Muscle layer of colon (tissue), 2 donors: ENCODE data around the gene MAP3K1.
"Not testable (repeated sequence)": the region's sequence is repeated elsewhere in the genome, so short reads cannot be mapped to it uniquely, and the experiment has no call there.

ENCODE experiments used
- H3K27ac ChIP-seq: one replicate; pipeline ENCODE4 v1.7.0; 2013; ENCODE audit warnings: low read depth, mild to moderate bottlenecking, low read length, moderate library complexity
- H3K27me3 ChIP-seq, 2 donors: one replicate each; pipeline ENCODE4 v1.7.0; 2013; ENCODE audit warnings: low read length in 2 of 2, mild to moderate bottlenecking in 2 of 2; ENCODE audit not compliant: insufficient read depth in 2 of 2, control insufficient read depth in 1 of 2
- H3K36me3 ChIP-seq: one replicate; pipeline ENCODE4 v1.7.0; 2013; ENCODE audit warnings: mild to moderate bottlenecking, low read length; ENCODE audit not compliant: insufficient read depth
- H3K4me1 ChIP-seq: one replicate; pipeline ENCODE4 v1.7.0; 2013; ENCODE audit warnings: mild to moderate bottlenecking, low read length; ENCODE audit not compliant: insufficient read depth
- H3K4me3 ChIP-seq, 2 donors: one replicate each; pipeline ENCODE4 v1.7.0; 2013; ENCODE audit warnings: low read length in 2 of 2, low read depth in 1 of 2, mild to moderate bottlenecking in 1 of 2, moderate library complexity in 1 of 2
- H3K9ac ChIP-seq: one replicate; pipeline ENCODE4 v1.7.0; 2013; ENCODE audit warnings: low read length
- H3K9me3 ChIP-seq: one replicate; pipeline ENCODE4 v1.7.0; 2013; ENCODE audit warnings: mild to moderate bottlenecking, low read length
- donor health status: abdominal sarcoma.
- donor health status: Adenocarcinoma of cecum.

MAP3K1 gene

GRCh38 chr5:56816546-56817081 is 1.3 kb downstream of the MAP3K1 start:
- peak overlapping the region; percentile 65 for H3K9ac ChIP-seq
- no peaks in the 10 kb centered on the region for H3K9me3 ChIP-seq
- H3K36me3 ChIP-seq: no peaks in the 10 kb centered on the region
- H3K4me1 ChIP-seq: peaks cover 9% of the 10 kb centered on the region
- peak overlapping the region; percentile 83 to 90 for H3K4me3 ChIP-seq
- H3K27me3 ChIP-seq: no peaks in the 10 kb centered on the region
- H3K27ac ChIP-seq: peak overlapping the region; percentile 79

- Histone ChIP-seq H3K9me3 (no peaks in the 10 kb centered on the region), H3K36me3 (no peaks in the 10 kb centered on the region), H3K4me3 (peak overlapping the region; percentile 83 to 90), H3K4me1 (peaks cover 9% of the 10 kb centered on the region), H3K27ac (no peak overlapping the region), H3K27me3 (no peaks in the 10 kb centered on the region), H3K9ac (peak overlapping the region; percentile 65)
Measured at GRCh38 chr5:56817263-56818014, 2.1 kb downstream of the MAP3K1 start.

DNA sequence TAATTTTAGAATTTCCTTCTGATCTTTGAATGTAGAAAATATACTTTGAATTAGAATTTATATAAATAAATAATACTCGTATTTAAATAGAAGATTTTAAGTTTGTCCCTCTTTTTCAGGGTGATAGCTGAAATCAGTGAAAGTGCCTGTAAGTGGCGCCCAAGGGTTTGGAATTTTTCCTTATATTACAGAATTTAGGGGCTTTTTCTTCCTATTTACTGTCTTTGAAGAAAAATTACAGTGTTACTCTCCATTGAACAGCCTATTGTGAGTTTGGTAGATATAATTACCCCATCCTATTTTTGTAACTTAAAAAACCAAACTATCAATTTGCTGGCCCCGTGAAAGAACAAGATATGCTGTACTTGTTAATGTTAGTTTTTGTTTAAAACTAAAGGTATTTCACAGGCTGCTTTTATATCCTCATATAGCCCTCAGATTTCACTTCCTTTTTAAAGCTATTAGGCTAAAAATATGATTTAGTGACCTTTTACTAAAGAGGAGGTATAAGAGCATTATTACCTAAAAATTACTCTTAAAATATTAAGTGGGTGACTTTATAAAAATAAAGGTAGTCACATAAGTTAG is 3.2 kb downstream of the MAP3K1 start:
- Histone ChIP-seq H3K27ac (no peak overlapping the region), H3K27me3 (no peaks in the 10 kb centered on the region), H3K9ac (no peak overlapping the region), H3K4me3 (no peak overlapping the region), H3K9me3 (no peaks in the 10 kb centered on the region), H3K4me1 (peaks cover 9% of the 10 kb centered on the region), H3K36me3 (no peaks in the 10 kb centered on the region)

GRCh38 chr5:56819060-56819881 is 3.9 kb downstream of the MAP3K1 start:
- Histone ChIP-seq H3K36me3 (no peaks in the 10 kb centered on the region), H3K9ac (no peak overlapping the region), H3K4me1 (peaks cover 9% of the 10 kb centered on the region), H3K4me3 (peak overlapping the region in 1 of 2 donors; percentile 2), H3K9me3 (no peaks in the 10 kb centered on the region), H3K27me3 (no peaks in the 10 kb centered on the region), H3K27ac (no peak overlapping the region)

- H3K9me3 ChIP-seq, H3K4me3 ChIP-seq, H3K9ac ChIP-seq, H3K4me1 ChIP-seq, H3K27me3 ChIP-seq, H3K27ac ChIP-seq, H3K36me3 ChIP-seq: not testable (repeated sequence)
Measured at GRCh38 chr5:56821868-56822267, 6.5 kb downstream of the MAP3K1 start.

DNA sequence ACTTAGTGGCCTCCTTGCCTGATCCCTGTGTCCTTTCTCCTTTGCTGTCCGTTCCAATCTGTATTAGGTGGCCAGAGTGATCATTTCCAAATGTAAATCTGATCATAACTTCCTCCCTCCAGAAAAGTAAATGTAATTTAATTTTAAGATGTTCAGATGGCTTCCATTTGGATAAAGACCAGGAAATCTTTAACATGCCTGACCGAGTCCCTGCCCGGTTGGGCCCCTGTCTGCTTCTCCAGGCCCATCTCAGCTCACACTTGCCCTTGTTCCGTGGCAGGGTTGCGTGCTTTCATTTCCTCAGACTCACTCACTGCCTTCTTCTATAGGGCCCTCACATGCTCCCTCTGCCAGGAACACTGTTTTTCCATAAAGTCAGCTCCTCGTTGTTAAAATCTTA is 7.6 kb downstream of the MAP3K1 start:
- Histone ChIP-seq H3K27me3 (no peaks in the 10 kb centered on the region), H3K27ac (no peak overlapping the region)

DNA sequence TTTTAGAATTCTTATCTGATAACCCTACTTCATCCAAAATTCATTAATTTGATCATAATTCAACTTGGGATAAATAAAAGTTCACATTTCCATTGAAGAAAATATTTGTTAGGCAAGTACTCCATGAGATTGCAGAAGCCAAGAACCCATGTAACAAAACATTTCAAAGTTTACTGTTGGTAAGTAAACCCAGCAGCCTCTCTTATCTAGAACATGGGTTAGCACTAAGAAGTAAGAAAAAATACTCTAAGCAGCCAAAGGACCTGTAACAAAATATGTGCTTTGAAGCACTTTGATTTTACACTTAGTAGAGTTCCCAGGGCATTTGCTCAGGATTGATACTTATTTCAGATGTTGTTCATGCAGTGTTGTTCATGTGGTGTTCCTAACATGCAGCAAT is 8.7 kb downstream of the MAP3K1 start:
- no peaks in the 10 kb centered on the region for H3K36me3 ChIP-seq
- H3K9me3 ChIP-seq: no peaks in the 10 kb centered on the region
- no peaks in the 10 kb centered on the region for H3K27me3 ChIP-seq
- no peak overlapping the region for H3K9ac ChIP-seq
- peak overlapping the region in 1 of 2 donors; percentile 4 for H3K4me3 ChIP-seq
- no peak overlapping the region for H3K27ac ChIP-seq
- no peaks in the 10 kb centered on the region for H3K4me1 ChIP-seq

More for the DNA sequence above, 7.6 kb downstream of the MAP3K1 start:
- no peak overlapping the region for H3K4me3 ChIP-seq
- H3K4me1 ChIP-seq: no peaks in the 10 kb centered on the region
- H3K9ac ChIP-seq: no peak overlapping the region
- H3K36me3 ChIP-seq: no peaks in the 10 kb centered on the region
- H3K9me3 ChIP-seq: no peaks in the 10 kb centered on the region

DNA sequence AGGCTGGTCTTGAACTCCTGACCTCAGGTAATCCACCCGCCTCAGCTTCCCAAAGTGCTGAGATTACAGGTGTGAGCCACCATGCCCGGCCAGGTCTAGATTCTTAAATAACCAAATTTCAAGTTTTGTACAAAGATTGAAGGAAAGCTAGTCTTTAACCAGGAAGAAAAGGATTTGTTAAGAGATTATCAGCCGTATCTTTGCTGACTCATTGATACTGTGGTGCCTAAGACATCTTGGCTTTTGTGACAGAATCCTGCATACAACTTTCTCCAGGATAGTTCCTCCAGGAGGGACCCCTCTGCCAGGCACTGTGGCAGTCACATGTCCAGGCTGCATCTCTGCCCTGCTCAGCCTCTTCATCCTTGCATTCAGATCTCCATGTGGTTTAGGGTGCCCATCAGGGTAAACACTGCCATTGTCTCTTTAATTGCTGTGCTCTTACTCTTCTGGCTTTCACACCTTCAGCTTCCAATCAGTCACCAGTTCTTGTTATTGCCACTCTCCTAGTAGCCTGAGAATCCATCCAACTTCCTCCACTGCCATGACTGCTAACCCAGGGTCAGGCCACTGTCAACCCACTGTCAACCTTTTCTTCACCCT is 10.0 kb downstream of the MAP3K1 start:
- Histone ChIP-seq H3K27ac (no peak overlapping the region), H3K27me3 (no peaks in the 10 kb centered on the region), H3K4me1 (no peaks in the 10 kb centered on the region), H3K9me3 (no peaks in the 10 kb centered on the region), H3K9ac (no peak overlapping the region), H3K4me3 (no peak overlapping the region), H3K36me3 (no peaks in the 10 kb centered on the region)

DNA sequence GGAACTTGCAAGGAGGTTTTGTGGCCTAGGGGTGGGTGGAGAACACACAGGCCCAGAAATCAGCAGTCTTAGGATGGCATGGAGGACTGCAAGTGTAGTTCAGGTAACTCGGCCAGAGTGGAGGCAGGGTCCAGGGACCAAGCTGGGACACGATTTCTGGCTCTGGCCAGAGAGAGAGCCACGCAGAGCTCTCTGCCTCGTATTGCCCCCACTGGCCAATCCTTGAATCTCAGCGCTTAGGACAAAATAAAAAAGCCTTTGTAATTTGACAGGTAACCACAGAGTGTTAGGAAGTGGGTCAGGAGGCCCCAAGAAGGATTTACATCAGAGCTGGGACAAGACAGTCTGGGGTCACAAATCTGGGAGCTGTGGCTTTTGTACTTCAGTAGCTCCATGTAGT is 11.7 kb downstream of the MAP3K1 start:
- no peak overlapping the region for H3K9ac ChIP-seq
- H3K4me1 ChIP-seq: peaks cover 9% of the 10 kb centered on the region
- no peaks in the 10 kb centered on the region for H3K36me3 ChIP-seq

DNA sequence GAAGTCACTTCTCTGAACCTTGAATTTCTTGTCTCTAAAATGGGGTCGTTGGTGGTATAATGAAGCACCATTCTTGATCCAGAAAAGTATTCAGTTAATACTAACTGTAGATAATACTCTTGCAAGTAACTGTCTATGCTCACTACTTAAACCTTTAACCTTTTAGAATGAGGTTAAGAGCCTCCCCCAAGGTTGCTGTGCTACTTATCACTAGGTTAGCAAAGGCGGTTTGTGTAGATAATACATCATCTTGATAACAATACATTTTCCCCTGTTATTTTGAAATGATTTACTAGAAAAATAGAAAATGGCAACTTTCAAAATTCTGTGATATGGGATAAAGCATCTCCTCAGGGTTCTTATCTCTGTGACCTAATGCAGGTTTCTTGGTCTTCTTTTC is 12.6 kb downstream of the MAP3K1 start:
- no peak overlapping the region for H3K27ac ChIP-seq
- no peak overlapping the region for H3K4me3 ChIP-seq
- H3K4me1 ChIP-seq: peaks cover 9% of the 10 kb centered on the region
- no peaks in the 10 kb centered on the region for H3K27me3 ChIP-seq
- H3K9ac ChIP-seq: no peak overlapping the region
- no peaks in the 10 kb centered on the region for H3K36me3 ChIP-seq
- no peaks in the 10 kb centered on the region for H3K9me3 ChIP-seq

More for the DNA sequence above, 11.7 kb downstream of the MAP3K1 start:
- Histone ChIP-seq H3K27me3 (no peaks in the 10 kb centered on the region), H3K27ac (no peak overlapping the region), H3K4me3 (no peak overlapping the region), H3K9me3 (no peaks in the 10 kb centered on the region)
